Lung (tissue), 12 donors: Measurements from ENCODE around the gene ITGB2. TPM values are rescaled to one million over a fixed set of nuclear protein-coding genes. Genes with fewer than 3 reads are reported as not detected.

Experiments used
- ATAC-seq: fragments of 200-7000 bp; cut with Tn5 transposase; one replicate; pipeline ENCODE4 v1.9.1; 2020; ENCODE audit warnings: moderate number of reproducible peaks; ENCODE audit not compliant: insufficient read depth, low FRiP score
- DNase-seq, 3 donors: peaks; one replicate each; pipeline ENCODE4 v3.0.0-alpha.2; 2013 to 2017
- H3K27ac ChIP-seq, 2 donors: one replicate each; pipeline ENCODE4 v1.5.1; 2013; ENCODE audit warnings: mild to moderate bottlenecking in 2 of 2, moderate library complexity in 2 of 2, control low read depth in 1 of 2, inconsistent platforms in 1 of 2, low read depth in 1 of 2, low read length in 1 of 2
- H3K27me3 ChIP-seq, 3 donors: one replicate each; pipeline ENCODE4 v1.5.1; 2013; ENCODE audit warnings: low read length in 2 of 3; ENCODE audit not compliant: control insufficient read depth in 3 of 3, insufficient read depth in 3 of 3
- H3K36me3 ChIP-seq, 4 donors: one replicate each; pipeline ENCODE4 v1.5.1; 2013; ENCODE audit warnings: low read length in 4 of 4, mild to moderate bottlenecking in 1 of 4, moderate library complexity in 1 of 4; ENCODE audit not compliant: control insufficient read depth in 4 of 4, insufficient read depth in 4 of 4
- H3K4me1 ChIP-seq, 5 donors: one replicate each; pipeline ENCODE4 v1.5.1; 2013; ENCODE audit warnings: low read length in 5 of 5, mild to moderate bottlenecking in 2 of 5, moderate library complexity in 1 of 5; ENCODE audit not compliant: control insufficient read depth in 5 of 5, insufficient read depth in 5 of 5
- H3K4me3 ChIP-seq: one replicate; pipeline ENCODE4 v1.5.1; 2013; ENCODE audit warnings: mild to moderate bottlenecking, control low read depth, moderate library complexity
- H3K9ac ChIP-seq, 2 donors: one replicate each; pipeline ENCODE4 v1.5.1; 2013; ENCODE audit warnings: low read length in 2 of 2, control low read depth in 1 of 2; ENCODE audit not compliant: insufficient read depth in 1 of 2
- H3K9me3 ChIP-seq, 4 donors: one replicate each; pipeline ENCODE4 v1.5.1; 2013; ENCODE audit warnings: low read length in 3 of 4, mild to moderate bottlenecking in 1 of 4, moderate library complexity in 1 of 4; ENCODE audit not compliant: control insufficient read depth in 4 of 4, insufficient read depth in 3 of 4
- CTCF ChIP-seq: IDR thresholded peaks from 2 replicates; pipeline ENCODE4 v1.5.1; 2012; ENCODE audit warnings: mild to moderate bottlenecking; ENCODE audit errors: control extremely low read depth, extremely low read depth
- WGBS, 2 donors: extraction: QIAGEN DNeasy Blood & Tissue Kit; methylation state at CpG; one replicate each; pipeline ENCODE4 v1.1.7; 2013; 5-methylcytosine and 5-hydroxymethylcytosine counted together
- polyA plus RNA-seq, 2 donors: library from polyadenylated mRNA; stranded (reverse); fragments of 200-250 nt; gene quantifications; one replicate each; pipeline ENCODE4 v1.2.1, GENCODE V29; 2013
- total RNA-seq, 2 donors: library from RNA; depleted of rRNA in 1 of 2; stranded (reverse); fragments of >200 nt in 1 of 2; gene quantifications; one replicate each; pipeline ENCODE4 v1.2.1, GENCODE V29; 2014 to 2021
- donor health status: control.
- donor health status: control.
- donor health status: Bipolar disorder and iron deficiency.
- donor health status: healthy.
- donor health status: DM: yes; HTN: yes; CAD: no.

ITGB2 gene
- total and polyA plus RNA-seq, 4 donors, result 52.9 to 376 (median 187) TPM

GRCh38 chr21:44838951-44839350, 81.7 kb downstream of the ITGB2 start:
- H3K36me3 ChIP-seq, result no peaks in the 10 kb centered on the region
- H3K9me3 ChIP-seq, result peaks cover 0 to 2% (median 0%) of the 10 kb centered on the region in 4 donors
- TF ChIP-seq CTCF, result no peak
- ATAC-seq (no peak), DNase-seq (peak in 1 of 3 donors; percentile 3)
- H3K4me3 ChIP-seq, result no peak overlapping the region
- no peak overlapping the region for H3K9ac ChIP-seq
- 93 to 96% methylated on average over 9 of the region's 9 CpGs for WGBS, 2 donors
- no peak overlapping the region for H3K27ac ChIP-seq
- H3K4me1 ChIP-seq, result peaks cover 0 to 6% (median 4%) of the 10 kb centered on the region in 5 donors
- H3K27me3 ChIP-seq, result no peaks in the 10 kb centered on the region

- WGBS, 2 donors, result 90 to 92% methylated on average over 28 to 30 of the region's 30 CpGs
- Histone ChIP-seq H3K27me3 (no peaks in the 10 kb centered on the region), H3K4me1 (peaks cover 0 to 6% (median 4%) of the 10 kb centered on the region in 5 donors), H3K36me3 (no peaks in the 10 kb centered on the region), H3K27ac (no peak overlapping the region), H3K4me3 (no peak overlapping the region), H3K9me3 (peaks cover 0 to 2% (median 0%) of the 10 kb centered on the region in 4 donors), H3K9ac (no peak overlapping the region)
- ATAC-seq (no peak), DNase-seq (peak in 1 of 3 donors; percentile 7)
- TF ChIP-seq CTCF, result no peak
Observed at GRCh38 chr21:44838039-44838895, 82.4 kb downstream of the ITGB2 start.

- Histone ChIP-seq H3K36me3 (no peaks in the 10 kb centered on the region), H3K4me3 (no peak overlapping the region), H3K27ac (no peak overlapping the region), H3K9ac (no peak overlapping the region), H3K9me3 (peaks cover 0 to 2% (median 0%) of the 10 kb centered on the region in 4 donors), H3K4me1 (peaks cover 0 to 6% (median 4%) of the 10 kb centered on the region in 5 donors), H3K27me3 (no peaks in the 10 kb centered on the region)
- no peak for ATAC-seq
- WGBS, 2 donors, result 92 to 95% methylated on average over 12 to 13 of the region's 13 CpGs
- DNase-seq, result no peak
- no peak for TF ChIP-seq CTCF
Observed at GRCh38 chr21:44837537-44837936, 83.2 kb downstream of the ITGB2 start.
